Adrenal gland (tissue), 12 donors: Measurements from ENCODE around the gene CHMP5. TPM values are rescaled to one million over a fixed set of nuclear protein-coding genes. Genes with fewer than 3 reads are reported as not detected.

ENCODE experiments used
- DNase-seq, 7 donors: peaks; one replicate each; pipeline ENCODE4 v3.0.0-alpha.2; 2019 to 2020
- H3K27ac ChIP-seq, 5 donors: fragments of 200-600 bp; sonication (generic) in 4 of 5; 1 replicate in 3 of 5; 2 replicates in 2 of 5; pipeline versions ENCODE4 v1.5.1 to v1.8.0; 2016 to 2020; ENCODE audit warnings: mild to moderate bottlenecking in 1 of 5
- H3K27me3 ChIP-seq: fragments of 200-600 bp; 2 replicates; pipeline ENCODE4 v1.8.0; 2021
- H3K36me3 ChIP-seq, 2 donors: fragments of 200-600 bp; replicated peaks in 1 of 2; 1 replicate in 1 of 2; 2 replicates in 1 of 2; pipeline versions ENCODE4 v1.5.1 to v1.8.0; 2018 to 2022
- H3K4me1 ChIP-seq, 2 donors: fragments of 200-600 bp; replicated peaks in 1 of 2; 1 replicate in 1 of 2; 2 replicates in 1 of 2; pipeline versions ENCODE4 v1.5.1 to v1.8.0; 2018 to 2021
- H3K4me3 ChIP-seq, 4 donors: fragments of 200-600 bp; sonication (generic) in 3 of 4; one replicate each; pipeline ENCODE4 v1.5.1; 2016 to 2018
- H3K9me3 ChIP-seq, 3 donors: fragments of 200-600 bp; sonication (generic) in 1 of 3; replicated peaks in 1 of 3; 1 replicate in 2 of 3; 2 replicates in 1 of 3; pipeline versions ENCODE4 v1.5.1 to v1.8.0; 2016 to 2021
- CTCF ChIP-seq, 6 experiments: fragments of 450-650 bp in 4 of 6; fragments of 200-600 bp in 2 of 6; sonication (generic) in 1 of 6; IDR thresholded peaks; 1 replicate in 5 of 6; 2 replicates in 1 of 6; pipeline versions ENCODE4 v1.5.1 to v1.8.0; 2016 to 2021; ENCODE audit warnings: antibody characterized with exemption in 6 of 6, mild to moderate bottlenecking in 2 of 6, moderate library complexity in 1 of 6
- POLR2A ChIP-seq, 2 donors: fragments of 450-650 bp; IDR thresholded peaks; one replicate each; pipeline ENCODE4 v1.6.1; 2017; ENCODE audit warnings: antibody characterized with exemption in 2 of 2, mild to moderate bottlenecking in 2 of 2, moderate library complexity in 1 of 2
- WGBS, 4 donors: extraction: QIAGEN DNeasy Blood & Tissue Kit in 2 of 4; methylation state at CpG; one replicate each; pipeline versions ENCODE4 v1.1.5 to v1.1.7; 2013 to 2017; 5-methylcytosine and 5-hydroxymethylcytosine counted together
- intact Hi-C, 2 donors: fragments of 100-400 bp; cut with DNase I; formaldehyde crosslinking; loops; one replicate each; pipeline versions ENCODE4 v1.14.1 to v1.15.0; 2022 to 2023
- polyA plus RNA-seq, 3 donors: library from polyadenylated mRNA; stranded (reverse); fragments of 200-250 nt in 2 of 3; fragments of 350-450 nt in 1 of 3; fragmentation: Illumina TruSeq in 1 of 3; extraction: RNeasy Lipid Tissue Mini Kit (QIAGEN cat#74804) in 1 of 3; gene quantifications; one replicate each; pipeline ENCODE4 v1.2.3, GENCODE V29; 2013 to 2014
- total RNA-seq, 9 donors: library from RNA; depleted of rRNA in 4 of 9; stranded (reverse); fragments of >200 nt in 4 of 9; fragments of 120-200 nt in 1 of 9; fragmentation: NEBNext Ultra II Directional in 1 of 9; extraction: Animal tissue kit (Norgen Biotek cat#: 25700) in 1 of 9; gene quantifications; one replicate each; pipeline versions ENCODE4 v1.1.0 to v1.2.4, GENCODE V29; 2013 to 2023
- donor health status: healthy with polysubstance abuse.
- donor health status: Bipolar disorder and iron deficiency.
- donor health status: DM: yes; HTN: yes; CAD: no.
- donor health status: DM: no; HTN: no; CAD: no.
- donor health status: DM: no; HTN: no; CAD: no.
- donor health status: DM: yes; HTN: yes; CAD: no.

Gene CHMP5
- total and polyA plus RNA-seq, 12 donors, result 35.6 to 114 (median 64.3) TPM

- DNase-seq, result peak in 1 of 7 donors; percentile 34
- WGBS, 4 donors, result 78 to 88% (median 83%) methylated on average over 6 of the region's 6 CpGs
- no peak for TF ChIP-seq CTCF (IDR thresholded peaks at IDR 0.05)
- no peak for TF ChIP-seq POLR2A (IDR thresholded peaks at IDR 0.05)
- H3K9me3 ChIP-seq, result no peaks in the 10 kb centered on the region
- intact Hi-C loops, result no loop called here
- H3K27ac ChIP-seq, result no peak overlapping the region
- H3K36me3 ChIP-seq, result peaks cover 0 to 17% of the 10 kb centered on the region in 2 donors
- H3K27me3 ChIP-seq, result no peaks in the 10 kb centered on the region
- H3K4me1 ChIP-seq, result no peaks in the 10 kb centered on the region
- H3K4me3 ChIP-seq, result no peak overlapping the region
These were observed 15.7 kb upstream of the CHMP5 start for GRCh38 chr9:33249087-33249658.

GRCh38 chr9:33249983-33250382, 14.9 kb upstream of the CHMP5 start:
- Histone ChIP-seq H3K4me3 (no peak overlapping the region), H3K27ac (no peak overlapping the region), H3K36me3 (peaks cover 0 to 25% of the 10 kb centered on the region in 2 donors), H3K9me3 (no peaks in the 10 kb centered on the region), H3K4me1 (no peaks in the 10 kb centered on the region), H3K27me3 (no peaks in the 10 kb centered on the region)
- DNase-seq, result no peak
- intact Hi-C loops, result no loop called here
- no peak for TF ChIP-seq CTCF (IDR thresholded peaks at IDR 0.05)
- no peak for TF ChIP-seq POLR2A (IDR thresholded peaks at IDR 0.05)
- WGBS, 4 donors, result 90 to 100% (median 94%) methylated on average over 2 of the region's 2 CpGs

- intact Hi-C loops, result no loop called here
- Histone ChIP-seq H3K9me3 (no peaks in the 10 kb centered on the region), H3K4me3 (no peak overlapping the region), H3K27me3 (no peaks in the 10 kb centered on the region), H3K4me1 (no peaks in the 10 kb centered on the region), H3K27ac (no peak overlapping the region), H3K36me3 (peaks cover 0 to 31% of the 10 kb centered on the region in 2 donors)
- DNase-seq, result peak in 5 of 7 donors; percentile 22 to 55 (median 45)
- 41 to 79% (median 56%) methylated on average over 1 of the region's 1 CpG for WGBS, 4 donors
- TF ChIP-seq CTCF (IDR thresholded peaks at IDR 0.05) (no peak), POLR2A (IDR thresholded peaks at IDR 0.05) (no peak)
These were observed 14.3 kb upstream of the CHMP5 start for GRCh38 chr9:33250458-33250995.

GRCh38 chr9:33254211-33254610, 10.6 kb upstream of the CHMP5 start:
- Histone ChIP-seq H3K4me1 (no peaks in the 10 kb centered on the region), H3K9me3 (no peaks in the 10 kb centered on the region), H3K27me3 (no peaks in the 10 kb centered on the region), H3K36me3 (peaks cover 0 to 67% of the 10 kb centered on the region in 2 donors), H3K27ac (no peak overlapping the region), H3K4me3 (no peak overlapping the region)
- WGBS, 4 donors, result 88 to 97% (median 97%) methylated on average over 4 of the region's 4 CpGs
- peak in 1 of 7 donors; percentile 42 for DNase-seq
- TF ChIP-seq POLR2A (IDR thresholded peaks at IDR 0.05) (no peak), CTCF (IDR thresholded peaks at IDR 0.05) (no peak)
- intact Hi-C loops, result no loop called here
